ENCODE data around the gene CLP1. TPM values are rescaled to one million over a fixed set of nuclear protein-coding genes. Genes with fewer than 3 reads are reported as not detected.
"Not testable (repeated sequence)": the region's sequence is repeated elsewhere in the genome, so short reads cannot be mapped to it uniquely, and the experiment has no call there.

CLP1 gene
- total and polyA plus RNA-seq, 9 donors = 5.5 to 11.9 (median 10.5) TPM

- 1 to 3% (median 1%) methylated on average over 23 of the region's 23 CpGs for WGBS, 3 donors
- H3K36me3 ChIP-seq = no peaks in the 10 kb centered on the region
- H3K4me1 ChIP-seq (ENCODE audit: insufficient read depth) = peaks cover 27% of the 10 kb centered on the region
- H3K27ac ChIP-seq = no peak overlapping the region
- DNase-seq = peak in 4 of 5 donors; percentile 52 to 57 (median 54)
- H3K4me3 ChIP-seq = peak overlapping the region; percentile 47
- no peaks in the 10 kb centered on the region for H3K9me3 ChIP-seq
- TF ChIP-seq CTCF (IDR thresholded peaks at IDR 0.05) (no peak), POLR2A (IDR thresholded peaks at IDR 0.05) (peak; percentile 12)
- intact Hi-C loops (cut with DNase I) = loop anchor here in 2 of 4 donors (10.0 kb wide), 2 partner anchors 194 to 324 kb away; partner anchors contain the start of gene TNKS1BP1 (in 1 of the 2)
- H3K27me3 ChIP-seq = no peaks in the 10 kb centered on the region
Observed at GRCh38 chr11:57648801-57649735, 8.5 kb upstream of the CLP1 start.

GRCh38 chr11:57649826-57650738 is 7.5 kb upstream of the CLP1 start, which contains the start of gene YPEL4:
Gene YPEL4 (minus strand): TSS chr11:57649912. CDS start chr11:57647107, 2,805 bp downstream.
- Histone ChIP-seq H3K36me3 (no peaks in the 10 kb centered on the region), H3K9me3 (no peaks in the 10 kb centered on the region), H3K27ac (peak within 1 kb of the TSS; percentile 31 to 67), H3K4me3 (peak within 1 kb of the TSS; percentile 47), H3K27me3 (no peaks in the 10 kb centered on the region), H3K4me1 (ENCODE audit: insufficient read depth) (peaks cover 26% of the 10 kb centered on the region)
- DNase-seq = peak; percentile 70 to 82 (median 80)
- intact Hi-C loops (cut with DNase I) = loop anchor here in 2 of 4 donors (10.0 kb wide), 2 partner anchors 195 to 325 kb away; partner anchors contain the start of gene TNKS1BP1 (in 2 of the 2)
- WGBS, 3 donors = 4 to 9% (median 6%) methylated on average over 15 of the region's 15 CpGs
- peak; percentile 23 for TF ChIP-seq POLR2A (IDR thresholded peaks at IDR 0.05)
- TF ChIP-seq EP300 (IDR thresholded peaks at IDR 0.05) = no peak

- intact Hi-C loops (cut with DNase I) = loop anchor here in 1 of 4 donors (10.0 kb wide), 1 partner anchor 326 kb away; the partner anchor contains the start of gene TNKS1BP1
- Histone ChIP-seq H3K9me3 (no peaks in the 10 kb centered on the region), H3K27ac (peak overlapping the region in 1 of 2 donors; percentile 67), H3K4me3 (no peak overlapping the region), H3K27me3 (no peaks in the 10 kb centered on the region), H3K4me1 (ENCODE audit: insufficient read depth) (peaks cover 26% of the 10 kb centered on the region), H3K36me3 (no peaks in the 10 kb centered on the region)
- TF ChIP-seq EP300 (IDR thresholded peaks at IDR 0.05) = no peak
- TF ChIP-seq POLR2A (IDR thresholded peaks at IDR 0.05) = no peak
- no peak for TF ChIP-seq CTCF (IDR thresholded peaks at IDR 0.05)
- 41 to 55% (median 50%) methylated on average over 5 of the region's 5 CpGs for WGBS, 3 donors
- no peak for DNase-seq
Observed at GRCh38 chr11:57650739-57651090, 6.8 kb upstream of the CLP1 start.

- no peak for TF ChIP-seq EP300 (IDR thresholded peaks at IDR 0.05)
- no peak for TF ChIP-seq POLR2A (IDR thresholded peaks at IDR 0.05)
- TF ChIP-seq CTCF (IDR thresholded peaks at IDR 0.05) = no peak
- H3K4me3 ChIP-seq = no peak overlapping the region
- intact Hi-C loops (cut with DNase I) = loop anchor here in 1 of 4 donors (10.0 kb wide), 1 partner anchor 327 kb away; the partner anchor contains the start of gene TNKS1BP1
- WGBS, 3 donors = 76 to 83% (median 81%) methylated on average over 7 of the region's 7 CpGs
- no peak overlapping the region for H3K27ac ChIP-seq
- DNase-seq = no peak
- no peaks in the 10 kb centered on the region for H3K9me3 ChIP-seq
- H3K27me3 ChIP-seq = no peaks in the 10 kb centered on the region
- peaks cover 21% of the 10 kb centered on the region for H3K4me1 ChIP-seq (ENCODE audit: insufficient read depth)
- H3K36me3 ChIP-seq = no peaks in the 10 kb centered on the region
Observed at GRCh38 chr11:57651408-57651807, 6.2 kb upstream of the CLP1 start.

GRCh38 chr11:57652230-57652629 is 5.3 kb upstream of the CLP1 start:
- H3K4me3 ChIP-seq, H3K27me3 ChIP-seq, DNase-seq, H3K9me3 ChIP-seq, H3K36me3 ChIP-seq, H3K27ac ChIP-seq: not testable (repeated sequence)
- intact Hi-C loops (cut with DNase I) = loop anchor here in 1 of 4 donors (10.0 kb wide), 1 partner anchor 327 kb away; the partner anchor contains the start of gene TNKS1BP1
- 77 to 80% (median 77%) methylated on average over 14 of the region's 14 CpGs for WGBS, 3 donors
- H3K4me1 ChIP-seq (ENCODE audit: insufficient read depth) = peaks cover 14% of the 10 kb centered on the region
